Measurements from ENCODE around the gene EFCAB12. TPM values are rescaled to one million over a fixed set of nuclear protein-coding genes. Genes with fewer than 3 reads are reported as not detected.

The EFCAB12 gene
- total and polyA plus RNA-seq, 2 of the 13 experiments (the other 11 are each of a cell fraction or from before 2014, with no cell fraction given) = 0.31 to 2.4 TPM

DNA sequence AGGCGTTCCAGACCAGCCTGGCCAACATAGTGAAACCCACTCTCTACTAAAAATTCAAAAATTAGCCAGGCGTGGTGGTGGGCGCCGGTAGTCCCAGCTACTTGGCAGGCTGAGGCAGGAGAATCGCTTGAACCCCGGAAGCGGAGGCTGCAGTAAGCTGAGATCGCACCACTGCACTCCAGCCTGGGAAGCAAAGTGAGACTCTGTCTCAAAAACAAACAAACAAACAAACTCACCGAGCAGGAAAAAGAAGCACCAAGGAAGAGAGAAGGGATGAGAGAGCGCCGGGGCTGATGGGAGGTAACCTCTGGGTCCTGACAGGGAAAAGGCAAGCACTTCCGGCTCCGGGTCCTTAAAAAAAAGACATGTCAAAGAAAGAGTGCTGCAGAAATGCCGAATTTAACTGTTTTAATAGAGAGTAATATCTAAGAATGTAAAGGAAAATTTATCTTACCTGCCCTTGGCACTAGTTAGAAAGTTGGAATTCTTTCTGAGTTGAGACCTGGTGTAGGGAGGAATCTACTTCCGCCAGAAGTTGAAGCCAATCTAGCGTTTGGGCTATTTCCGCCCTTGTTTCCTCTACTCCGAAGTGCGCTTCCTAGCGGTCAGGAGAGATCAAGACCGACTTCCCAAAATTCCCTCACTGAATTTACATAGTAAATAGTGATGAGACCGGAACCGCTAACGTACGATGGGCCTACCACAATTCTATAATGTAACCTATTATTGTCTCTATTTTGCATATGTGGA, 29.1 kb downstream of the EFCAB12 start (continued):
- peak; percentile 85; the same call in 1 of the 2 replicates for TF ChIP-seq YEATS2 (CRISPR knock-in tag; IDR thresholded peaks at IDR 0.05; ENCODE audit: borderline replicate concordance)
- TF ChIP-seq KLF6 (CRISPR knock-in tag; IDR thresholded peaks at IDR 0.05) = no peak
- no peak for TF ChIP-seq TFDP1 (CRISPR knock-in tag; IDR thresholded peaks at IDR 0.05; ENCODE audit: borderline replicate concordance)
- TF ChIP-seq ZBTB1 (CRISPR knock-in tag; IDR thresholded peaks at IDR 0.05; ENCODE audit: borderline replicate concordance) = no peak
- TF ChIP-seq, protein P1, sequence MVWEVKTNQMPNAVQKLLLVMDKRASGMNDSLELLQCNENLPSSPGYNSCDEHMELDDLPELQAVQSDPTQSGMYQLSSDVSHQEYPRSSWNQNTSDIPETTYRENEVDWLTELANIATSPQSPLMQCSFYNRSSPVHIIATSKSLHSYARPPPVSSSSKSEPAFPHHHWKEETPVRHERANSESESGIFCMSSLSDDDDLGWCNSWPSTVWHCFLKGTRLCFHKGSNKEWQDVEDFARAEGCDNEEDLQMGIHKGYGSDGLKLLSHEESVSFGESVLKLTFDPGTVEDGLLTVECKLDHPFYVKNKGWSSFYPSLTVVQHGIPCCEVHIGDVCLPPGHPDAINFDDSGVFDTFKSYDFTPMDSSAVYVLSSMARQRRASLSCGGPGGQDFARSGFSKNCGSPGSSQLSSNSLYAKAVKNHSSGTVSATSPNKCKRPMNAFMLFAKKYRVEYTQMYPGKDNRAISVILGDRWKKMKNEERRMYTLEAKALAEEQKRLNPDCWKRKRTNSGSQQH (CRISPR knock-in tag; IDR thresholded peaks at IDR 0.05; ENCODE audit: low read depth) = no peak
- TF ChIP-seq CREB1 (IDR thresholded peaks at IDR 0.05) = 0 out of 2 replicates have a peak, but pooled peaks have one; percentile 14
- peak; percentile 73 for TF ChIP-seq CREB1 (CRISPR knock-in tag; IDR thresholded peaks at IDR 0.05)
- no peak for TF ChIP-seq DPF2 (CRISPR knock-in tag; IDR thresholded peaks at IDR 0.05; ENCODE audit: borderline replicate concordance, low read depth)
- TF ChIP-seq CEBPZ (IDR thresholded peaks at IDR 0.05; ENCODE audit: low read length) = no peak
- TF ChIP-seq, protein P2, sequence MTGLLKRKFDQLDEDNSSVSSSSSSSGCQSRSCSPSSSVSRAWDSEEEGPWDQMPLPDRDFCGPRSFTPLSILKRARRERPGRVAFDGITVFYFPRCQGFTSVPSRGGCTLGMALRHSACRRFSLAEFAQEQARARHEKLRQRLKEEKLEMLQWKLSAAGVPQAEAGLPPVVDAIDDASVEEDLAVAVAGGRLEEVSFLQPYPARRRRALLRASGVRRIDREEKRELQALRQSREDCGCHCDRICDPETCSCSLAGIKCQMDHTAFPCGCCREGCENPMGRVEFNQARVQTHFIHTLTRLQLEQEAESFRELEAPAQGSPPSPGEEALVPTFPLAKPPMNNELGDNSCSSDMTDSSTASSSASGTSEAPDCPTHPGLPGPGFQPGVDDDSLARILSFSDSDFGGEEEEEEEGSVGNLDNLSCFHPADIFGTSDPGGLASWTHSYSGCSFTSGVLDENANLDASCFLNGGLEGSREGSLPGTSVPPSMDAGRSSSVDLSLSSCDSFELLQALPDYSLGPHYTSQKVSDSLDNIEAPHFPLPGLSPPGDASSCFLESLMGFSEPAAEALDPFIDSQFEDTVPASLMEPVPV (CRISPR knock-in tag; IDR thresholded peaks at IDR 0.05) = no peak
- TF ChIP-seq, protein P3, sequence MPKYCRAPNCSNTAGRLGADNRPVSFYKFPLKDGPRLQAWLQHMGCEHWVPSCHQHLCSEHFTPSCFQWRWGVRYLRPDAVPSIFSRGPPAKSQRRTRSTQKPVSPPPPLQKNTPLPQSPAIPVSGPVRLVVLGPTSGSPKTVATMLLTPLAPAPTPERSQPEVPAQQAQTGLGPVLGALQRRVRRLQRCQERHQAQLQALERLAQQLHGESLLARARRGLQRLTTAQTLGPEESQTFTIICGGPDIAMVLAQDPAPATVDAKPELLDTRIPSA (CRISPR knock-in tag; IDR thresholded peaks at IDR 0.05; ENCODE audit: borderline replicate concordance) = no peak
- peak; percentile 20; the same call in 1 of the 2 replicates for TF ChIP-seq FOXO1 (CRISPR knock-in tag; IDR thresholded peaks at IDR 0.05)
- no peak for TF ChIP-seq ZNF841 (CRISPR knock-in tag; IDR thresholded peaks at IDR 0.05; ENCODE audit: borderline replicate concordance)
- no peak for TF ChIP-seq NFRKB (IDR thresholded peaks at IDR 0.05)
- no peak for TF ChIP-seq ZNF704 (CRISPR knock-in tag; IDR thresholded peaks at IDR 0.05; ENCODE audit: borderline replicate concordance)

Measured in HepG2 (cell line).